ENCODE measurements around the gene OPA1. TPM values are rescaled to one million over a fixed set of nuclear protein-coding genes. Genes with fewer than 3 reads are reported as not detected.

The OPA1 gene
- total RNA-seq, 8 experiments from 2014 or later, result 58.8 to 99.1 (median 65.8) TPM

- Histone ChIP-seq H3K4me1 (replicated peaks in 1 of 2) (peaks cover 30 to 36% of the 10 kb centered on the region in 2 donors), H3K4me3 (no peak overlapping the region), H3K27ac (peak overlapping the region; percentile 0 to 66)
- ATAC-seq (replicated peaks in 6 of 8), result peak in 4 of 8 experiments; percentile 3 to 15 (median 6)
- in situ Hi-C loops (cut with MboI; ENCODE audit: low pct_unique_long_range_greater_than_20kb in 2 of 9, low sequenced_read_pairs in 9 of 9, unreplicated experiment in 9 of 9), result no loop called here
- WGBS, 10 experiments, result 40 to 100% (median 96%) methylated on average over 1 to 4 of the region's 8 CpGs; no CpG with 5 or more reads in 5 of the 10 experiments
These were observed 143.6 kb downstream of the OPA1 start for GRCh38 chr3:193736616-193737015.

GRCh38 chr3:193737191-193737751 lies 144.3 kb downstream of the OPA1 start:
- in situ Hi-C loops (cut with MboI; ENCODE audit: low pct_unique_long_range_greater_than_20kb in 2 of 9, low sequenced_read_pairs in 9 of 9, unreplicated experiment in 9 of 9), result no loop called here
- H3K27ac ChIP-seq, result peak overlapping the region in 1 of 2 donors; percentile 66
- WGBS, 10 experiments, result 14 to 82% (median 41%) methylated on average over 4 to 14 of the region's 17 CpGs; no CpG with 5 or more reads in 2 of the 10 experiments
- peak in 5 of 8 experiments; percentile 77 to 92 (median 90) for ATAC-seq (replicated peaks in 6 of 8)
- H3K4me1 ChIP-seq (replicated peaks in 1 of 2), result peaks cover 30 to 32% of the 10 kb centered on the region in 2 donors
- H3K4me3 ChIP-seq, result no peak overlapping the region

GRCh38 chr3:193742628-193743027 lies 149.6 kb downstream of the OPA1 start:
- Histone ChIP-seq H3K27ac (no peak overlapping the region), H3K4me3 (no peak overlapping the region), H3K4me1 (replicated peaks in 1 of 2) (peaks cover 35 to 38% of the 10 kb centered on the region in 2 donors)
- in situ Hi-C loops (cut with MboI; ENCODE audit: low pct_unique_long_range_greater_than_20kb in 2 of 9, low sequenced_read_pairs in 9 of 9, unreplicated experiment in 9 of 9), result no loop called here
- ATAC-seq (replicated peaks in 6 of 8), result no peak
- WGBS, 10 experiments, result 42 to 100% (median 78%) methylated on average over 1 to 4 of the region's 4 CpGs; no CpG with 5 or more reads in 1 of the 10 experiments

- Histone ChIP-seq H3K4me3 (no peak overlapping the region), H3K27ac (no peak overlapping the region), H3K4me1 (replicated peaks in 1 of 2) (peaks cover 31 to 33% of the 10 kb centered on the region in 2 donors)
- no peak for ATAC-seq (replicated peaks in 6 of 8)
- in situ Hi-C loops (cut with MboI; ENCODE audit: low pct_unique_long_range_greater_than_20kb in 2 of 9, low sequenced_read_pairs in 9 of 9, unreplicated experiment in 9 of 9), result no loop called here
- WGBS, 10 experiments, result 48 to 78% (median 57%) methylated on average over 3 to 7 of the region's 8 CpGs; no CpG with 5 or more reads in 2 of the 10 experiments
These were observed 150.7 kb downstream of the OPA1 start for GRCh38 chr3:193743702-193744047.

GRCh38 chr3:193744048-193744821 lies 151.2 kb downstream of the OPA1 start:
- Histone ChIP-seq H3K4me3 (no peak overlapping the region), H3K27ac (peak overlapping the region in 1 of 2 donors; percentile 25), H3K4me1 (replicated peaks in 1 of 2) (peaks cover 31 to 33% of the 10 kb centered on the region in 2 donors)
- ATAC-seq (replicated peaks in 6 of 8), result peak in 6 of 8 experiments; percentile 58 to 85 (median 75)
- in situ Hi-C loops (cut with MboI; ENCODE audit: low pct_unique_long_range_greater_than_20kb in 2 of 9, low sequenced_read_pairs in 9 of 9, unreplicated experiment in 9 of 9), result no loop called here
- whole genome bisulfite sequencing, 10 experiments, result 21 to 100% (median 52%) methylated on average over 2 to 11 of the region's 13 CpGs; no CpG with 5 or more reads in 1 of the 10 experiments

GRCh38 chr3:193744822-193745684 lies 152.0 kb downstream of the OPA1 start:
- peak in 5 of 8 experiments; percentile 82 to 88 (median 86) for ATAC-seq (replicated peaks in 6 of 8)
- no peak overlapping the region for H3K4me3 ChIP-seq
- H3K27ac ChIP-seq, result peak overlapping the region; percentile 25 to 27
- in situ Hi-C loops (cut with MboI; ENCODE audit: low pct_unique_long_range_greater_than_20kb in 2 of 9, low sequenced_read_pairs in 9 of 9, unreplicated experiment in 9 of 9), result no loop called here
- WGBS, 10 experiments, result 43 to 80% (median 60%) methylated on average over 2 to 8 of the region's 9 CpGs; no CpG with 5 or more reads in 1 of the 10 experiments
- peaks cover 31 to 32% of the 10 kb centered on the region in 2 donors for H3K4me1 ChIP-seq (replicated peaks in 1 of 2)

- Histone ChIP-seq H3K27ac (no peak overlapping the region), H3K4me3 (no peak overlapping the region), H3K4me1 (replicated peaks in 1 of 2) (peaks cover 29% of the 10 kb centered on the region in 2 donors)
- ATAC-seq (replicated peaks in 6 of 8), result no peak
- in situ Hi-C loops (cut with MboI; ENCODE audit: low pct_unique_long_range_greater_than_20kb in 2 of 9, low sequenced_read_pairs in 9 of 9, unreplicated experiment in 9 of 9), result no loop called here
- WGBS, 10 experiments, result 63 to 100% (median 84%) methylated on average over 1 to 5 of the region's 5 CpGs
These were observed 153.8 kb downstream of the OPA1 start for GRCh38 chr3:193746832-193747231.

Other genes starting within 250 kb of the OPA1 start
- under 1 TPM in 7 of 8 experiments, not detected in 1; 0.21 to 0.92 (median 0.49) TPM for gene ATP13A5, start 214.5 kb upstream of the OPA1 start, total RNA-seq
- gene ATP13A4, start 38.3 kb upstream of the OPA1 start, total RNA-seq, result 1 to 10 TPM in 3 of 8 experiments, under 1 TPM in 4, not detected in 1; 0.20 to 5.6 (median 0.92) TPM